ENCODE measurements around the gene IMPDH1.
A peak's percentile ranks its signal among the peaks of the same experiment; 100 is the strongest.

Gene IMPDH1

GRCh38 chr7:128343554-128344430, 66.0 kb downstream of the IMPDH1 start, which contains the start of gene RBM28:
Gene RBM28, minus strand, starts transcription at chr7:128343908. Its CDS starts 115 bp downstream, at chr7:128343793.
- Histone ChIP-seq H3K36me3 (ENCODE audit: control insufficient read depth in 5 of 5, insufficient read depth in 5 of 5, low read length in 5 of 5) (peaks cover 5 to 14% (median 5%) of the 10 kb centered on the region in 5 donors), H3K4me3 (ENCODE audit: low read depth in 1 of 5, low read length in 5 of 5) (peak within 1 kb of the TSS; percentile 76 to 93 (median 91)), H3K9me3 (ENCODE audit: control insufficient read depth in 5 of 5, low read length in 5 of 5) (no peaks in the 10 kb centered on the region), H3K27me3 (ENCODE audit: control insufficient read depth in 5 of 5, insufficient read depth in 4 of 5, low read length in 5 of 5) (no peaks in the 10 kb centered on the region), H3K4me1 (ENCODE audit: control insufficient read depth in 5 of 5, insufficient read depth in 5 of 5, low read length in 5 of 5) (peaks cover 6 to 33% (median 28%) of the 10 kb centered on the region in 5 donors), H3K27ac (ENCODE audit: low read depth, low read length) (peak within 1 kb of the TSS; percentile 90), H3K9ac (ENCODE audit: low read length in 5 of 5) (peak within 1 kb of the TSS; percentile 69 to 98 (median 92))
